DMS53 treated with DMSO at 0.1 percent for 48 hours (cell line): ENCODE measurements around the gene SYCP3.

Source experiments
- DNase-seq: peaks from one replicate; lab custom pipeline; 2025; ENCODE audit not compliant: unreplicated experiment; lab: John Stamatoyannopoulos, UW

Gene SYCP3

DNA sequence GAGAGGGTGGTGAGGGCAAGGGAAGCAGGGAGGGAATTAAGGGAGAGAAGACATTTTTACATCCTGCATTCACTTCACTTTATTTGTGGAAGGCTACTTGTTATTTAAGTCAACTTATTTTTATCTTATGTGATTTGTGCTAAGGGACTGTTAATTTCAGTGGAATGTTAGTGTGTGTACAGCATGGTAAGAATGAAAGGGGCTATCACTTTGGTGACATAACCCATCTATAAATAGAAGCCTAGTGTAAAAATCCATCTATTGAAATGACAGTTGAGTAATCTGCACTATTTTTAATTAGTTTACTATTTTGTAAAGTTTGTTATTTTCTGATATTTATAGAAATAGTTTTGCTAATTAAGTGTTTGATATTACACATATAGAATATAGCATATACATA lies 58.6 kb downstream of the SYCP3 start:
- DNase-seq = no peak

DNA sequence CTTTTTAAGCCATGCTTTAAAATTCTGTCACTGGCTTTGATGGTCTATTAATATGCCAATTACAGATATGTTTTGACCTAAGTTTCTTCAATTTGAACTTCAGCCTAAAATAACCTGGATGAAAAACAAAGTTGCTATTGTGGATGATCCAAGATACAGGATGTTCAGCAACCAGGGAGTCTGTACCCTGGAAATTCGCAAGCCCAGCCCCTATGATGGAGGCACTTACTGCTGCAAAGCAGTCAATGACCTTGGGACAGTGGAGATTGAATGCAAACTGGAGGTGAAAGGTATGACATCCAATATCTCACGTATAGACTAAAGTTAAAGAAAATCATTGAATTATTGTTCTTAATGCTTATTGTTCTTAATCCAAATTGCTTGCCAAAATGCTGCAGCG lies 59.0 kb downstream of the SYCP3 start:
- no peak for DNase-seq
